Body of pancreas (tissue), 4 donors: ENCODE measurements around the gene RCAN3. TPM values are rescaled to one million over a fixed set of nuclear protein-coding genes. Genes with fewer than 3 reads are reported as not detected.

Experiments
- ATAC-seq: fragments of 150-250 bp; one replicate; pipeline ENCODE4 v1.9.1; 2016
- DNase-seq, 4 donors: peaks; one replicate each; pipeline ENCODE4 v3.0.0-alpha.2; 2019
- H3K27ac ChIP-seq, 4 donors: fragments of 200-600 bp; sonication (generic); 1 replicate in 3 of 4; 2 replicates in 1 of 4; pipeline versions ENCODE4 v1.5.1 to v1.6.1; 2016 to 2019; ENCODE audit warnings: mild to moderate bottlenecking in 1 of 4, mixed read lengths in 1 of 4, moderate library complexity in 1 of 4
- H3K27me3 ChIP-seq, 2 donors: fragments of 200-600 bp; sonication (generic); one replicate each; pipeline ENCODE4 v1.6.0; 2016; ENCODE audit warnings: mild to moderate bottlenecking in 1 of 2
- H3K36me3 ChIP-seq, 2 donors: fragments of 200-600 bp; sonication (generic); replicated peaks in 1 of 2; 2 replicates each; pipeline ENCODE4 v1.5.1; 2016; ENCODE audit warnings: low read depth in 2 of 2; ENCODE audit not compliant: insufficient read depth in 1 of 2
- H3K4me1 ChIP-seq: fragments of 200-600 bp; sonication (generic); one replicate; pipeline ENCODE4 v1.6.0; 2016
- H3K4me3 ChIP-seq, 2 donors: fragments of 200-600 bp; sonication (generic); 1 replicate in 1 of 2; 2 replicates in 1 of 2; pipeline ENCODE4 v1.5.1; 2016 to 2019
- H3K9me3 ChIP-seq, 3 donors: fragments of 200-600 bp; sonication (generic); 1 replicate in 2 of 3; 2 replicates in 1 of 3; pipeline ENCODE4 v1.5.1; 2016
- CTCF ChIP-seq, 7 experiments: fragments of 450-650 bp in 4 of 7; fragments of 200-600 bp in 3 of 7; sonication (generic) in 3 of 7; IDR thresholded peaks; one replicate each; pipeline ENCODE4 v1.5.1; 2016 to 2019; ENCODE audit warnings: antibody characterized with exemption in 7 of 7
- POLR2A ChIP-seq, 3 donors: fragments of 450-650 bp; IDR thresholded peaks; one replicate each; pipeline ENCODE4 v1.6.1; 2016; ENCODE audit warnings: antibody characterized with exemption in 3 of 3, mild to moderate bottlenecking in 2 of 3
- WGBS, 2 donors: methylation state at CpG; one replicate each; pipeline ENCODE4 v1.1.5; 2017; 5-methylcytosine and 5-hydroxymethylcytosine counted together
- intact Hi-C: fragments of 100-400 bp; cut with DNase I; formaldehyde crosslinking; loops from one replicate; pipeline ENCODE4 v1.15.1; 2023
- total RNA-seq, 2 donors: library from RNA; depleted of rRNA; stranded (reverse); fragments of >200 nt; gene quantifications; one replicate each; pipeline ENCODE4 v1.1.0, GENCODE V29; 2016

Gene RCAN3
- total RNA-seq, 2 donors from 2014 or later: 14.0 to 32.3 TPM

- ATAC-seq: no peak
- Histone ChIP-seq H3K27me3 (no peaks in the 10 kb centered on the region), H3K36me3 (peaks cover 0 to 5% of the 10 kb centered on the region in 2 donors), H3K9me3 (no peaks in the 10 kb centered on the region), H3K4me3 (no peak overlapping the region), H3K27ac (no peak overlapping the region), H3K4me1 (peaks cover 16% of the 10 kb centered on the region)
- no peak for TF ChIP-seq CTCF (IDR thresholded peaks at IDR 0.05)
- TF ChIP-seq POLR2A (IDR thresholded peaks at IDR 0.05): no peak
- 86 to 87% methylated on average over 11 of the region's 11 CpGs for WGBS, 2 donors
- intact Hi-C loops: no loop called here
- no peak for DNase-seq
These were observed 33.8 kb upstream of the RCAN3 start for GRCh38 chr1:24468685-24469316.

DNA sequence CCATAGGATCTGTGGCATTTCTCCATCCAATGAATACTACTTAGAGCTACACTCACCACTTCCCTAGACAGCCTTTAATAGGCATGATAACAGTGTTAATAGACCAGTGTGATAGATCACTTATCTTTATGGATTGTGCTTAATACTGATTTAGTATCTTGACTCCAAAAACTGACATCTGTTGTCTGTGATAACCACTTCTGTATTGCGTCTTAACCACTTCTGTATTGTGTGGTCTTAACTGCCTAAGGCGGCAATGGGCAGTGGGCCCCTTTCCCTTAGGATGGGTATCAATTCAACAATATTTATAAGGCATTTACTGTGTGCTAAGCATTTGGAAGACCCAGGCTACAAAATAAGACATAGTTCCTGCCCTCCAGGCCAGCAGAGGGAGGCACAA is 32.0 kb upstream of the RCAN3 start:
- no peak for DNase-seq
- 83 to 100% methylated on average over 2 of the region's 2 CpGs for WGBS, 2 donors
- Histone ChIP-seq H3K36me3 (peaks cover 0 to 5% of the 10 kb centered on the region in 2 donors), H3K27ac (no peak overlapping the region), H3K27me3 (no peaks in the 10 kb centered on the region), H3K4me1 (peaks cover 18% of the 10 kb centered on the region), H3K4me3 (no peak overlapping the region), H3K9me3 (no peaks in the 10 kb centered on the region)
- no peak for TF ChIP-seq POLR2A (IDR thresholded peaks at IDR 0.05)
- no peak for TF ChIP-seq CTCF (IDR thresholded peaks at IDR 0.05)
- intact Hi-C loops: no loop called here
- no peak for ATAC-seq

DNA sequence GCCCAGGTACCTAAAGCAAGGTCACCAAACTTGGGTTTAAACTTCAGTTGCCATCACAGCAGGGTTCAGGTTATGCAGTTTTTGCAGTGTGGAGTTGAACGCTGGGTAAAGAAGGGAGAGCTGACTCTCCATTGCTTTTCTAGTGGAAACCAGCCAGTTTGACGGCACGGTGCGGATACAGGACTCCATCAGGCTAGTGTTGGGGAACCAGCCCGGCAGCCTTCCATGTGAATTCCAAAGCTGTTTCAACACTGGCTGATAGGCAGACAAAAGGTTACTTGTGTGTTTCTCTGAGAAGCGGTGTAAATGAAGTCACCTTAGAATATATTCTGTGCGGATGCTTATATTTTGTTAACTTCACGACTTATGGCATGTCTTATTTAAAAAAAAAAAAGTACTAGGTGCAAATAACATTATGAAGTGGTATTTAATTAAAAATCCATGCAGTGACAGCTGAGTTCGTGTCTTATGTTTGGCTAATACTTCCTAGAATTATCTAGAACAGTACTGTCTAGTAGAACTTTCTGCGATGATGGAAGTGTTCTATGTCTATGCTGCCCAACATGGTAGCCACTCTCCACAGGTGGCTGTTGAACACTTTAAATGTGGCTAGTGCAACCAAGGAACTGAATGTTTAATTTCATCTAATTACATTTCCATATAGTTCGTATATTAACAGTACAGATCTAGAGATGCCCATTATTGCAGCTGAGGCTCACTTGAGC is 29.9 kb upstream of the RCAN3 start:
- peak; percentile 96 for ATAC-seq
- peaks cover 0 to 2% of the 10 kb centered on the region in 2 donors for H3K36me3 ChIP-seq
- intact Hi-C loops: no loop called here
- TF ChIP-seq CTCF (IDR thresholded peaks at IDR 0.05) (no peak), POLR2A (IDR thresholded peaks at IDR 0.05) (no peak)
- peaks cover 18% of the 10 kb centered on the region for H3K4me1 ChIP-seq
- peak; percentile 80 to 94 (median 88) for DNase-seq
- H3K9me3 ChIP-seq: no peaks in the 10 kb centered on the region
- WGBS, 2 donors: 19 to 29% methylated on average over 11 of the region's 11 CpGs
- no peak overlapping the region for H3K4me3 ChIP-seq
- H3K27ac ChIP-seq: peak overlapping the region; percentile 17 to 80 (median 72)
- H3K27me3 ChIP-seq: no peaks in the 10 kb centered on the region

GRCh38 chr1:24474193-24474592 is 28.4 kb upstream of the RCAN3 start:
- intact Hi-C loops: no loop called here

More at GRCh38 chr1:24474193-24474592, 28.4 kb upstream of the RCAN3 start:
- no peaks in the 10 kb centered on the region for H3K27me3 ChIP-seq
- H3K36me3 ChIP-seq: peaks cover 0 to 2% of the 10 kb centered on the region in 2 donors
- H3K27ac ChIP-seq: peak overlapping the region in 1 of 4 donors; percentile 80
- H3K4me1 ChIP-seq: peaks cover 18% of the 10 kb centered on the region
- H3K4me3 ChIP-seq: no peak overlapping the region
- TF ChIP-seq CTCF (IDR thresholded peaks at IDR 0.05) (no peak), POLR2A (IDR thresholded peaks at IDR 0.05) (no peak)
- DNase-seq: no peak
- ATAC-seq: no peak
- H3K9me3 ChIP-seq: no peaks in the 10 kb centered on the region
